ENCODE results near the gene THAP11. TPM values are rescaled to one million over a fixed set of nuclear protein-coding genes. Genes with fewer than 3 reads are reported as not detected.
A peak's percentile ranks its signal among the peaks of the same experiment; 100 is the strongest.

The THAP11 gene
- total and polyA plus RNA-seq, 8 donors, result 5.1 to 16.5 (median 13.7) TPM

DNA sequence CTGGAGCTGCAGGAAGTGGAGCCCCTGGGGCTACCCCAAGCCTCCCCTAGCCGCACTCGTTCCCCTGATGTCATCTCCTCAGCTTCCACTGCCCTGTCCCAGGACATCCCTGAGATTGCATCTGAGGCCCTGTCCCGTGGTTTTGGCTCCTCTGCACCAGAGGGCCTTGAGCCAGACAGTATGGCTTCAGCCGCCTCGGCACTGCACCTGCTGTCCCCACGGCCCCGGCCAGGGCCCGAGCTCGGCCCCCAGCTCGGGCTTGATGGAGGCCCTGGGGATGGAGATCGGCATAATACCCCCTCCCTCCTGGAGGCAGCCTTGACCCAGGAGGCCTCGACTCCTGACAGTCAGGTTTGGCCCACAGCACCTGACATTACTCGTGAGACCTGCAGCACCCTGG, 38.5 kb downstream of the THAP11 start:
- Histone ChIP-seq H3K27me3 (no peaks in the 10 kb centered on the region), H3K9me3 (no peaks in the 10 kb centered on the region), H3K27ac (no peak overlapping the region), H3K4me1 (no peaks in the 10 kb centered on the region), H3K36me3 (peaks cover 16 to 70% (median 62%) of the 10 kb centered on the region in 3 donors), H3K4me3 (no peak overlapping the region)
- TF ChIP-seq CTCF (IDR thresholded peaks at IDR 0.05), result no peak
- DNase-seq (no peak), ATAC-seq (no peak), FAIRE-seq (no peak)
- 93% methylated on average over 13 of the region's 13 CpGs for WGBS, 2 donors
- intact Hi-C loops (cut with DNase I), result loop anchor here in 1 of 3 donors (5.0 to 10.0 kb wide), 2 partner anchors 52 to 154 kb away; partner anchors contain the start of gene CTRL

- Histone ChIP-seq H3K4me3 (no peak overlapping the region), H3K36me3 (peaks cover 16 to 71% (median 62%) of the 10 kb centered on the region in 3 donors), H3K9me3 (no peaks in the 10 kb centered on the region), H3K4me1 (no peaks in the 10 kb centered on the region), H3K27me3 (no peaks in the 10 kb centered on the region), H3K27ac (no peak overlapping the region)
- 88 to 90% methylated on average over 21 of the region's 21 CpGs for WGBS, 2 donors
- no peak for FAIRE-seq
- no peak for TF ChIP-seq CTCF (IDR thresholded peaks at IDR 0.05)
- DNase-seq, result no peak
- ATAC-seq, result no peak
- intact Hi-C loops (cut with DNase I), result loop anchor here in 1 of 3 donors (5.0 to 10.0 kb wide), 2 partner anchors 51 to 153 kb away; partner anchors contain the start of gene CTRL
Measured at GRCh38 chr16:67881621-67882161, 39.6 kb downstream of the THAP11 start.

DNA sequence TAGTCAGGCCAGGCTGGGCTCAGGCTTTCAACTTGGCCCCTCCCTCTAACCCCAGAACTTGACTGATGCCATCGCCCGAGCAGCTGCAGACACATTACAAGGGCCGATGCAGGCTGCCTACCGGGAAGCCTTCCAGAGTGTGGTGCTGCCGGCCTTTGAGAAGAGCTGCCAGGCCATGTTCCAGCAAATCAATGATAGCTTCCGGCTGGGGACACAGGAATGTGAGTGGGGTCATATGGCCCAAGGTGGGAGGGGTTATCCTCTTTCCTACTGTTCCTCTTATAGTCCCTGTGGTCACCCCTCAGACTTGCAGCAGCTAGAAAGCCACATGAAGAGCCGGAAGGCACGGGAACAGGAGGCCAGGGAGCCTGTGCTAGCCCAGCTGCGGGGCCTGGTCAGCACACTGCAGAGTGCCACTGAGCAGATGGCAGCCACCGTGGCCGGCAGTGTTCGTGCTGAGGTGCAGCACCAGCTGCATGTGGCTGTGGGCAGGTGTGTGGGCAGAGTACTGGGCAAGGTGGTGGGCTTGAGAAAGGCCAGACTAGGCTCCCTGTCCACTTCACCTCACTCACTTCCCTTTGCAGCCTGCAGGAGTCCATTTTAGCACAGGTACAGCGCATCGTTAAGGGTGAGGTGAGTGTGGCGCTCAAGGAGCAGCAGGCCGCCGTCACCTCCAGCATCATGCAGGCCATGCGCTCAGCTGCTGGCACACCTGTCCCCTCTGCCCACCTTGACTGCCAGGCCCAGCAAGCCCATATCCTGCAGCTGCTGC, 40.4 kb downstream of the THAP11 start:
- 75 to 77% methylated on average over 18 of the region's 18 CpGs for WGBS, 2 donors
- Histone ChIP-seq H3K27me3 (no peaks in the 10 kb centered on the region), H3K9me3 (no peaks in the 10 kb centered on the region), H3K36me3 (peaks cover 16 to 62% (median 54%) of the 10 kb centered on the region in 3 donors), H3K4me3 (no peak overlapping the region), H3K4me1 (no peaks in the 10 kb centered on the region), H3K27ac (no peak overlapping the region)
- FAIRE-seq (no peak), ATAC-seq (no peak), DNase-seq (no peak)
- no peak for TF ChIP-seq CTCF (IDR thresholded peaks at IDR 0.05)
- intact Hi-C loops (cut with DNase I), result loop anchor here in 1 of 3 donors (5.0 to 10.0 kb wide), 2 partner anchors 50 to 152 kb away; partner anchors contain the start of gene CTRL

DNA sequence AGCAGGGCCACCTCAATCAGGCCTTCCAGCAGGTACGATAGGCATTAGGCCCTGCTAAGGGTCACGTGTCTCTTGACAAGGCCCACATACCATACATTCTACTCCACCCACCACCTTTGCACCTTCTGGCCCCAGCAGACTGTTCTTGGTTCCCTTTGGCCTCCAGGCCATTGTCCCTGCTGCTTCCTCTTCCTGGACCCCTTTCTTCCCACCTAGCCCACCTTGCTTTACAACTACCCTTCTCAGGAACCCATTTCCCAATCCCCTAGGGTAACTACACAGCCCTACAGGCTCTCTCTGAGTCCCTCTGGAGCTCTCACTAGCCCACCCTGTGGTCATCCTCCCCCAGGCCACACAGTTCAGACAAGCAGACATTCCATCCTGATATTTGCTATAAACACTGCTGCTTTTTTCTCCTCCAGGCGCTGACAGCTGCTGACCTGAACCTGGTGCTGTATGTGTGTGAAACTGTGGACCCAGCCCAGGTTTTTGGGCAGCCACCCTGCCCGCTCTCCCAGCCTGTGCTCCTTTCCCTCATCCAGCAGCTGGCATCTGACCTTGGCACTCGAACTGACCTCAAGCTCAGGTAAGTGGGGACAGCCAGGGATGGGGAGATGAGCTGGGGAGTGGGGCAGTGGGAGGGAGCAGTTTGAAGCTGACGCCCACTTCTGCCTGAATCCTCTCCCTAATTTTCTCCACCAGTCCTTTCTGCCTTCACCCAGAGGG, 41.2 kb downstream of the THAP11 start:
- WGBS, 2 donors, result 61 to 73% methylated on average over 6 of the region's 6 CpGs
- H3K36me3 ChIP-seq, result peaks cover 13 to 55% (median 47%) of the 10 kb centered on the region in 3 donors
- H3K27me3 ChIP-seq, result no peaks in the 10 kb centered on the region
- ATAC-seq (peak in 2 of 4 donors; percentile 13 to 14), DNase-seq (no peak), FAIRE-seq (no peak)
- no peak overlapping the region for H3K27ac ChIP-seq
- H3K4me1 ChIP-seq, result no peaks in the 10 kb centered on the region
- no peak overlapping the region for H3K4me3 ChIP-seq
- intact Hi-C loops (cut with DNase I), result loop anchor here in 1 of 3 donors (5.0 to 10.0 kb wide), 2 partner anchors 49 to 151 kb away; partner anchors contain the start of gene CTRL
- no peak for TF ChIP-seq CTCF (IDR thresholded peaks at IDR 0.05)
- H3K9me3 ChIP-seq, result no peaks in the 10 kb centered on the region

Data from pancreas (tissue), 10 donors.